ENCODE measurements around the gene CUL9.

- no peak for TF ChIP-seq CTCF (conservative IDR thresholded peaks at IDR 0.05 in 1 of 2, IDR thresholded peaks at IDR 0.05 in 1 of 2; ENCODE audit: low read depth in 1 of 2, low read length in 2 of 2)
- no peak for TF ChIP-seq EZH2 (IDR thresholded peaks at IDR 0.05; ENCODE audit: low read length, missing control alignments)
Measured at GRCh38 chr6:43205849-43206248, 23.9 kb downstream of the CUL9 start.

Measured in fibroblast of lung (primary cell).